IMR-90 (cell line): ENCODE data around the gene RFX3. TPM values are rescaled to one million over a fixed set of nuclear protein-coding genes. Genes with fewer than 3 reads are reported as not detected.

ENCODE experiments used
- ATAC-seq: fragments of 200-7000 bp; cut with Tn5 transposase; 2 replicates; pipeline ENCODE4 v1.9.1; 2020; ENCODE audit warnings: low read depth, mild to moderate bottlenecking, moderate library complexity
- BruUV-seq: library from RNA; stranded (reverse); fragments of 400-500 nt; replicated peaks from 2 replicates; lab custom pipeline; 2021; lab: Mats Ljungman, UMichigan
- CTCF ChIA-PET: fragments of 300-600 bp; formaldehyde crosslinking; extraction: SDS; loops from one replicate; lab custom pipeline; 2021; ENCODE audit warnings: antibody characterized with exemption; lab: Yijun Ruan, JAX
- POLR2A ChIA-PET: fragments of 300-600 bp; sonication (Branson Sonifier 250); formaldehyde crosslinking; loops from one replicate; lab custom pipeline; 2022; ENCODE audit warnings: antibody characterized with exemption; ENCODE audit not compliant: unreplicated experiment; lab: Charles Lee
- DNase-seq: peaks from one replicate; pipeline ENCODE4 v3.0.0; 2013
- H2AFZ ChIP-seq: replicated peaks from 2 replicates; pipeline ENCODE3; 2013; ENCODE audit warnings: low read length, mild to moderate bottlenecking; ENCODE audit not compliant: poor library complexity
- H2AK5ac ChIP-seq: 2 replicates; pipeline ENCODE4 v1.6.1; 2013; ENCODE audit warnings: low read depth, low read length, inconsistent platforms
- H2AK9ac ChIP-seq: replicated peaks from 2 replicates; pipeline ENCODE3; 2013; ENCODE audit warnings: mild to moderate bottlenecking, low read depth, low read length, moderate library complexity; ENCODE audit not compliant: poor library complexity
- H2BK120ac ChIP-seq: 2 replicates; pipeline ENCODE4 v1.6.1; 2013; ENCODE audit warnings: low read depth, low read length, inconsistent platforms
- H2BK15ac ChIP-seq: 3 replicates; pipeline ENCODE4 v1.6.1; 2013; ENCODE audit warnings: low read depth, low read length, inconsistent platforms
- H2BK20ac ChIP-seq: 2 replicates; pipeline ENCODE4 v1.6.1; 2013; ENCODE audit warnings: low read depth, mild to moderate bottlenecking, inconsistent platforms, low read length, moderate library complexity
- H2BK5ac ChIP-seq: 2 replicates; pipeline ENCODE4 v1.6.1; 2013; ENCODE audit warnings: mild to moderate bottlenecking, low read depth, low read length, inconsistent platforms; ENCODE audit not compliant: poor library complexity, severe bottlenecking
- H3K14ac ChIP-seq: replicated peaks from 2 replicates; pipeline ENCODE4 v1.6.1; 2013; ENCODE audit warnings: low read depth, low read length, inconsistent platforms
- H3K18ac ChIP-seq: 2 replicates; pipeline ENCODE4 v1.6.1; 2013; ENCODE audit warnings: low read depth, low read length, control low read depth
- H3K23ac ChIP-seq: 2 replicates; pipeline ENCODE4 v1.6.1; 2013; ENCODE audit warnings: low read depth, low read length, inconsistent platforms
- H3K27ac ChIP-seq: 2 replicates; pipeline ENCODE4 v1.5.1; 2013; ENCODE audit warnings: mild to moderate bottlenecking, control low read depth, low read length; ENCODE audit not compliant: insufficient read depth
- H3K27me3 ChIP-seq: 2 replicates; pipeline ENCODE4 v1.6.1; 2013; ENCODE audit warnings: low read length; ENCODE audit not compliant: control insufficient read depth, insufficient read depth
- H3K36me3 ChIP-seq: 2 replicates; pipeline ENCODE4 v1.6.1; 2013; ENCODE audit warnings: low read length, mixed read lengths; ENCODE audit not compliant: control insufficient read depth, insufficient read depth
- H3K4ac ChIP-seq: 2 replicates; pipeline ENCODE4 v1.6.1; 2013; ENCODE audit warnings: low read depth, low read length, inconsistent platforms
- H3K4me1 ChIP-seq: 2 replicates; pipeline ENCODE4 v1.6.1; 2013; ENCODE audit warnings: low read length, mixed read lengths; ENCODE audit not compliant: control insufficient read depth, insufficient read depth
- H3K4me2 ChIP-seq: 2 replicates; pipeline ENCODE4 v1.6.1; 2013; ENCODE audit warnings: low read depth, mild to moderate bottlenecking, control low read depth, low read length, moderate library complexity
- H3K4me3 ChIP-seq: 2 replicates; pipeline ENCODE4 v1.5.1; 2013; ENCODE audit warnings: low read depth, mild to moderate bottlenecking, control low read depth, low read length, moderate library complexity; ENCODE audit not compliant: insufficient read depth
- H3K56ac ChIP-seq: 2 replicates; pipeline ENCODE4 v1.6.1; 2013; ENCODE audit warnings: low read length, inconsistent platforms; ENCODE audit not compliant: insufficient read depth; ENCODE audit errors: extremely low read depth
- H3K79me1 ChIP-seq, 2 experiments: 2 replicates each; pipeline ENCODE4 v1.6.1; 2013; ENCODE audit warnings: low read length in 2 of 2, inconsistent platforms in 1 of 2, low read depth in 1 of 2
- H3K9ac ChIP-seq: 2 replicates; pipeline ENCODE4 v1.6.1; 2013; ENCODE audit warnings: low read depth, low read length, control low read depth
- H3K9me1 ChIP-seq: 2 replicates; pipeline ENCODE4 v1.6.1; 2013; ENCODE audit warnings: low read length, inconsistent platforms; ENCODE audit not compliant: insufficient read depth
- H3K9me3 ChIP-seq: 2 replicates; pipeline ENCODE4 v1.6.1; 2013; ENCODE audit warnings: low read length; ENCODE audit not compliant: control insufficient read depth, insufficient read depth
- H4K20me1 ChIP-seq: 2 replicates; pipeline ENCODE4 v1.6.1; 2013; ENCODE audit warnings: low read length, inconsistent platforms; ENCODE audit not compliant: insufficient read depth
- H4K5ac ChIP-seq: 2 replicates; pipeline ENCODE4 v1.6.1; 2013; ENCODE audit warnings: mild to moderate bottlenecking, low read depth, low read length, control low read depth
- H4K8ac ChIP-seq, 2 experiments: 2 replicates each; pipeline ENCODE4 v1.6.1; 2013; ENCODE audit warnings: low read depth in 2 of 2, low read length in 2 of 2, control low read depth in 1 of 2, inconsistent platforms in 1 of 2
- H4K91ac ChIP-seq: 2 replicates; pipeline ENCODE4 v1.6.1; 2013; ENCODE audit warnings: low read depth, low read length, inconsistent platforms; ENCODE audit not compliant: insufficient read depth
- CHD1 ChIP-seq: IDR thresholded peaks from 2 replicates; pipeline ENCODE4 v1.6.1; 2012; ENCODE audit warnings: low read depth, low read length, improper control_type of control experiment
- FOS ChIP-seq: fragments of 150-350 bp; IDR thresholded peaks from 2 replicates; pipeline ENCODE4 v1.6.1; 2016; ENCODE audit warnings: low read depth, low read length
- MXI1 ChIP-seq: IDR thresholded peaks from 2 replicates; pipeline ENCODE4 v1.6.1; 2012; ENCODE audit warnings: low read depth, mild to moderate bottlenecking, low read length, moderate library complexity, borderline replicate concordance
- NFE2L2 ChIP-seq: fragments of 150-350 bp; IDR thresholded peaks from 2 replicates; pipeline ENCODE4 v1.6.1; 2016; ENCODE audit warnings: low read depth, mild to moderate bottlenecking, low read length
- POLR2A ChIP-seq: IDR thresholded peaks from 2 replicates; pipeline ENCODE4 v1.6.1; 2012; ENCODE audit warnings: mild to moderate bottlenecking, low read depth, low read length
- RAD21 ChIP-seq: IDR thresholded peaks from 2 replicates; pipeline ENCODE4 v1.6.1; 2012; ENCODE audit warnings: low read length, improper control_type of control experiment
- RCOR1 ChIP-seq: IDR thresholded peaks from 2 replicates; pipeline ENCODE4 v1.6.1; 2012; ENCODE audit warnings: mild to moderate bottlenecking, low read length, improper control_type of control experiment; ENCODE audit not compliant: insufficient replicate concordance
- RFX5 ChIP-seq: IDR thresholded peaks from 2 replicates; pipeline ENCODE4 v1.8.0; 2012; ENCODE audit warnings: low read depth, mild to moderate bottlenecking, low read length, moderate library complexity
- WGBS, 2 experiments: methylation state at CpG; one replicate each; pipeline versions ENCODE4 v1.1.5 to v1.1.7; 2013; ENCODE audit warnings: missing lambda C conversion rate in 2 of 2; ENCODE audit not compliant: insufficient read length in 1 of 2; ENCODE audit errors: extremely low coverage in 2 of 2; 5-methylcytosine and 5-hydroxymethylcytosine counted together
- dilution Hi-C: fragments of 300-500 bp; cut with HindIII; formaldehyde crosslinking; loops from one replicate; pipeline ENCODE4 v1.14.3; 2018; ENCODE audit warnings: low sequenced_read_pairs; ENCODE audit not compliant: unreplicated experiment
- in situ Hi-C: fragments of 300-500 bp; cut with MboI; formaldehyde crosslinking; loops from 3 replicates; pipeline ENCODE4 v1.14.3; 2019; ENCODE audit warnings: low sequenced_read_pairs, inconsistent platforms, mixed read lengths
- intact Hi-C: fragments of 100-400 bp; cut with micrococcal nuclease; formaldehyde crosslinking; loops from 2 replicates; pipeline ENCODE4 v1.10.0; 2022
- polyA plus RNA-seq, 3 experiments: library from polyadenylated mRNA; depleted of rRNA; stranded (reverse); fragments of >200 nt; gene quantifications; 2 replicates each; pipeline ENCODE4 v1.2.3, GENCODE V29; 2012; ENCODE audit warnings: low replicate concordance in 1 of 3
- total RNA-seq: library from RNA; depleted of rRNA; stranded (reverse); fragments of >200 nt; gene quantifications from 2 replicates; pipeline ENCODE4 v1.2.3, GENCODE V29; 2012
- TF ChIP-seq, protein P1 (sequence below): fragments of 150-350 bp; IDR thresholded peaks from 2 replicates; pipeline ENCODE4 v1.6.1; 2016; ENCODE audit warnings: low read depth, mild to moderate bottlenecking, low read length, moderate library complexity, borderline replicate concordance
- TF ChIP-seq, protein P2 (sequence below): fragments of 150-350 bp; IDR thresholded peaks from 2 replicates; pipeline ENCODE4 v1.6.1; 2017; ENCODE audit warnings: mild to moderate bottlenecking, antibody characterized with exemption, low read length, low read depth

Gene RFX3
- total and polyA plus RNA-seq, 2 of the 4 experiments (the other 2 are of a cell fraction), result 1.7 to 2.7 TPM

- H3K18ac ChIP-seq, result no peak overlapping the region
These were observed 280.7 kb downstream of the RFX3 start for GRCh38 chr9:3244963-3245653.

More at GRCh38 chr9:3244963-3245653, 280.7 kb downstream of the RFX3 start:
- H3K9me3 ChIP-seq, result no peaks in the 10 kb centered on the region
- no peak for DNase-seq
- H3K56ac ChIP-seq, result no peak overlapping the region
- no peaks in the 10 kb centered on the region for H3K27me3 ChIP-seq
- in situ Hi-C loops (loop anchor here (5.0 to 25.0 kb wide), 2 partner anchors 202 to 1117 kb away; no protein-coding TSS in a partner anchor), dilution Hi-C loops (no loop called here), intact Hi-C loops (loop anchor here (5.0 to 10.0 kb wide), 3 partner anchors 282 to 590 kb away; partner anchors contain the start of gene RFX3)
- H3K4me1 ChIP-seq, result no peaks in the 10 kb centered on the region
- no peak overlapping the region for H2BK20ac ChIP-seq
- no peak overlapping the region for H2AK9ac ChIP-seq
- no peak overlapping the region for H2AK5ac ChIP-seq
- H2BK5ac ChIP-seq, result no peak overlapping the region
- WGBS, 2 experiments, result 100% methylated on average over 1 of the region's 5 CpGs; no CpG with 5 or more reads in 1 of the 2 experiments
- TF ChIP-seq FOS, result no peak
- TF ChIP-seq RFX5, result no peak
- no peak for TF ChIP-seq MXI1
- TF ChIP-seq, protein P1, sequence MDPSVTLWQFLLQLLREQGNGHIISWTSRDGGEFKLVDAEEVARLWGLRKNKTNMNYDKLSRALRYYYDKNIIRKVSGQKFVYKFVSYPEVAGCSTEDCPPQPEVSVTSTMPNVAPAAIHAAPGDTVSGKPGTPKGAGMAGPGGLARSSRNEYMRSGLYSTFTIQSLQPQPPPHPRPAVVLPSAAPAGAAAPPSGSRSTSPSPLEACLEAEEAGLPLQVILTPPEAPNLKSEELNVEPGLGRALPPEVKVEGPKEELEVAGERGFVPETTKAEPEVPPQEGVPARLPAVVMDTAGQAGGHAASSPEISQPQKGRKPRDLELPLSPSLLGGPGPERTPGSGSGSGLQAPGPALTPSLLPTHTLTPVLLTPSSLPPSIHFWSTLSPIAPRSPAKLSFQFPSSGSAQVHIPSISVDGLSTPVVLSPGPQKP, result no peak
- no peak for TF ChIP-seq CHD1
- no peak for TF ChIP-seq NFE2L2
- TF ChIP-seq, protein P2, sequence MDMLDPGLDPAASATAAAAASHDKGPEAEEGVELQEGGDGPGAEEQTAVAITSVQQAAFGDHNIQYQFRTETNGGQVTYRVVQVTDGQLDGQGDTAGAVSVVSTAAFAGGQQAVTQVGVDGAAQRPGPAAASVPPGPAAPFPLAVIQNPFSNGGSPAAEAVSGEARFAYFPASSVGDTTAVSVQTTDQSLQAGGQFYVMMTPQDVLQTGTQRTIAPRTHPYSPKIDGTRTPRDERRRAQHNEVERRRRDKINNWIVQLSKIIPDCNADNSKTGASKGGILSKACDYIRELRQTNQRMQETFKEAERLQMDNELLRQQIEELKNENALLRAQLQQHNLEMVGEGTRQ, result no peak
- no peak for TF ChIP-seq POLR2A
- no peak for TF ChIP-seq RCOR1
- TF ChIP-seq RAD21, result no peak
- BruUV-seq, result no TSS peak
- CTCF ChIA-PET, result no interaction called here
- H3K4me3 ChIP-seq, result no peak overlapping the region
- H3K4me2 ChIP-seq, result no peak overlapping the region
- H3K9ac ChIP-seq, result no peak overlapping the region
- H3K36me3 ChIP-seq, result 0 out of 2 replicates have a peak, but pooled peaks cover 3% of the 10 kb centered on the region
- POLR2A ChIA-PET, result no interaction called here
- H3K79me1 ChIP-seq, result no peaks in the 10 kb centered on the region
- no peak overlapping the region for H2BK15ac ChIP-seq
- H4K8ac ChIP-seq, result no peak overlapping the region
- no peak for ATAC-seq
- H2AFZ ChIP-seq, result no peak overlapping the region
- no peaks in the 10 kb centered on the region; the same call in 1 of the 2 replicates for H3K9me1 ChIP-seq
- no peaks in the 10 kb centered on the region for H4K20me1 ChIP-seq
- no peak overlapping the region for H4K91ac ChIP-seq
- H3K27ac ChIP-seq, result no peak overlapping the region
- H3K14ac ChIP-seq, result no peak overlapping the region
- H4K5ac ChIP-seq, result no peak overlapping the region
- H2BK120ac ChIP-seq, result no peak overlapping the region
- H3K4ac ChIP-seq, result no peak overlapping the region
- no peak overlapping the region for H3K23ac ChIP-seq
